H1 (cell line): ENCODE results near the gene SCMH1. TPM values are rescaled to one million over a fixed set of nuclear protein-coding genes. Genes with fewer than 3 reads are reported as not detected.

Source experiments
- CHD7 ChIP-seq: fragments of 300-600 bp; sonication (generic); IDR thresholded peaks from 2 replicates; pipeline ENCODE4 v1.7.1; 2012; ENCODE audit warnings: low read length, moderate library complexity, mild to moderate bottlenecking, inconsistent platforms; ENCODE audit not compliant: insufficient replicate concordance
- MAX ChIP-seq: IDR thresholded peaks from 2 replicates; pipeline ENCODE4 v1.6.1; 2012; ENCODE audit warnings: inconsistent platforms
- SIRT6 ChIP-seq: IDR thresholded peaks from one replicate; pipeline ENCODE4 v1.7.1; 2012; ENCODE audit warnings: low read length, inconsistent platforms
- SP1 ChIP-seq: IDR thresholded peaks from 2 replicates; pipeline ENCODE4 v1.6.1; 2011; ENCODE audit warnings: low read depth, low read length
- polyA plus RNA-seq, 7 experiments: library from polyadenylated mRNA; depleted of rRNA in 3 of 7; stranded (reverse) in 5 of 7; unstranded in 2 of 7; fragments of >200 nt in 5 of 7; fragments of 200-250 nt in 2 of 7; gene quantifications; 1 replicate in 5 of 7; 2 replicates in 1 of 7; 4 replicates in 1 of 7; pipeline versions ENCODE4 v1.2.1 to v1.2.3, GENCODE V29; 2011 to 2013; ENCODE audit warnings: missing spikeins in 2 of 7, mixed read lengths in 2 of 7
- total RNA-seq: library from RNA; stranded (reverse); fragmentation: NEBNext Ultra II Directional; extraction: Animal tissue kit (Norgen Biotek cat#: 25700); gene quantifications from 2 replicates; pipeline ENCODE4 v1.2.1, GENCODE V29; 2021

SCMH1 gene
- total and polyA plus RNA-seq, 2 of the 8 experiments (the other 6 are each of a cell fraction or from before 2014, with no cell fraction given) = 16.6 to 30.7 TPM

GRCh38 chr1:40979241-40980067 lies 262.7 kb downstream of the SCMH1 start, which contains the start of gene CTPS1 (continued):
- TF ChIP-seq CHD7 = no peak
- peak; percentile 79 for TF ChIP-seq MAX
- TF ChIP-seq SP1 = peak; percentile 90
- no peak for TF ChIP-seq SIRT6
